ENCODE results near the gene VAMP5.

Gene VAMP5

DNA sequence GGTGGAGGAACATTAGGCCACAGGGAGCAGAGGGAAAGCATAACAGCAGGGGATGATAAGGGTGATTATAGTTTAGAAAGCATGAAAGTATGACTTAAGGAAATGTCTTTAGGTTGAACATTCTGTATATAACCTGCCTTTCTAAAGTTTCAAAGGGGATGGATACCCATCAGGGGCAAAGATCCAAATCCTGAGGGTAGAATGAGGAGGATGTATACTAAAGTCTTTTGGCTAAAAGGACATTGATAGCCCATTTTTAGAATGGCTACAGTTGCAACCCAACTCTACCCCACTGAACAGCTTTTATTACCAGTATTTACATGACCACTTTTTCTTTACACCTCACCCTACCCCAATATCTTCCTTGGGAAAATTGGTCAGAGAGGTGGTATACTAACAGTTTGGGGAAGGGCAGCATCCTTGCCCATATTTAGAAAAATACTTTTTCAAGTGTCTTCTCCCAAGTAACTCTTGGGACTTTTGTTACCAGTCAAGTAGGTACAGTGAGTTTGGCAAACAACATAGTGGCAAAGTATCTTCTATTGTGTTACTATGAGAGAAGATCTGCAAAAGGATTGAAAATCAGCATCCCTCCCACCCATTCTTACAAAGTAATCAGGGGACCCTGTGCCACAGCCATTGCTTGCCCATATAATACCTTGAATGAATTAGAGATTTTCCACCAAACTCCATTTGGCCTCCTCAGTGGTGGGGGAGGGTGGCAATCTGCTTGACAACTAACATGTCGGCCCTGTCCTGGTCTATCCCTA lies 37.0 kb upstream of the VAMP5 start:
- H2AFZ ChIP-seq = no peak overlapping the region

DNA sequence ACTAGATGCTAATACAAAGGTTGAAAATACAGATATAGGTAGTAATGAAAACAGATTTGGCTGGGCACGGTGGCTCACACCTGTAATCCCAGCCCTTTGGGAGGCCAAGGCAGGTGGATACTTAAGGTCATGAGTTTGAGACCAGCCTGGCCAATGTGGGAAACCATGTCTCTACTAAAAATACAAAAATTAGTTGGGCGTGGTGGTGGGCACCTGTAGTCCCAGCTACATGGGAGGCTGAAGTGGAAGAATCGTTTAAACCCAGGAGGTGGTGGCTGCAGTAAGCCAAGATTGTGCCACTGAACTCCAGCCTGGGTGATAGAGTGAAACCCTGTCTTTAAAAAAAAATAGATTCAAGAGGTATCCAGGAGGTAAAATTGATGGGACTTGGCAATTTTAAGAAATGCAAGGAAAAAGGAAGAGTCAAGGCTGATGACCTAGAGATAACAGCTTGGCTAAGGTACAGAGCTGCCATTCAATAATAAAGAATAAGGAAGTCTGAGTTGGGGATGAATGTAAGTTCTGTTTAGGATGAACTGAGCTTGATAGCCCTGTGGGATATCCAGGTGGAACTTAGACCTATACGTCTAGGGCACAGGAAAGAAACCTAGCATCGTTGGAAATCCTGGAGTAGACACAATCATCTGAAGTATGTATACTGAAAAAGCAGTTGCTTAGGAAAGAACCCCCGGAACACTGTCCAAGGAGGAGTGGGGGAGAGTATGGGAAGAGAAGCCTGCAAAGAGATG lies 36.2 kb upstream of the VAMP5 start:
- Histone ChIP-seq H3K27me3 (ENCODE audit: control insufficient read depth, insufficient read depth, low read length) (no peaks in the 10 kb centered on the region), H3K79me2 (no peaks in the 10 kb centered on the region), H3K9ac (no peak overlapping the region), H3K9me3 (ENCODE audit: control insufficient read depth, low read length) (no peaks in the 10 kb centered on the region), H3K4me1 (peaks cover 14% of the 10 kb centered on the region), H3K4me3 (ENCODE audit: low read depth, low read length) (no peak overlapping the region), H3K4me2 (ENCODE audit: low read length) (no peak overlapping the region), H3K36me3 (ENCODE audit: control insufficient read depth, insufficient read depth, low read length) (no peaks in the 10 kb centered on the region), H3K27ac (no peak overlapping the region), H2AFZ (no peak overlapping the region)
- TF ChIP-seq, protein P1, sequence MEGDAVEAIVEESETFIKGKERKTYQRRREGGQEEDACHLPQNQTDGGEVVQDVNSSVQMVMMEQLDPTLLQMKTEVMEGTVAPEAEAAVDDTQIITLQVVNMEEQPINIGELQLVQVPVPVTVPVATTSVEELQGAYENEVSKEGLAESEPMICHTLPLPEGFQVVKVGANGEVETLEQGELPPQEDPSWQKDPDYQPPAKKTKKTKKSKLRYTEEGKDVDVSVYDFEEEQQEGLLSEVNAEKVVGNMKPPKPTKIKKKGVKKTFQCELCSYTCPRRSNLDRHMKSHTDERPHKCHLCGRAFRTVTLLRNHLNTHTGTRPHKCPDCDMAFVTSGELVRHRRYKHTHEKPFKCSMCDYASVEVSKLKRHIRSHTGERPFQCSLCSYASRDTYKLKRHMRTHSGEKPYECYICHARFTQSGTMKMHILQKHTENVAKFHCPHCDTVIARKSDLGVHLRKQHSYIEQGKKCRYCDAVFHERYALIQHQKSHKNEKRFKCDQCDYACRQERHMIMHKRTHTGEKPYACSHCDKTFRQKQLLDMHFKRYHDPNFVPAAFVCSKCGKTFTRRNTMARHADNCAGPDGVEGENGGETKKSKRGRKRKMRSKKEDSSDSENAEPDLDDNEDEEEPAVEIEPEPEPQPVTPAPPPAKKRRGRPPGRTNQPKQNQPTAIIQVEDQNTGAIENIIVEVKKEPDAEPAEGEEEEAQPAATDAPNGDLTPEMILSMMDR (IDR thresholded peaks at IDR 0.05) = no peak

More for the DNA sequence above, 37.0 kb upstream of the VAMP5 start:
- TF ChIP-seq, protein P1 (IDR thresholded peaks at IDR 0.05) = no peak
- Histone ChIP-seq H3K4me3 (ENCODE audit: low read depth, low read length) (no peak overlapping the region), H3K9ac (no peak overlapping the region), H3K79me2 (no peaks in the 10 kb centered on the region), H3K9me3 (ENCODE audit: control insufficient read depth, low read length) (no peaks in the 10 kb centered on the region), H3K36me3 (ENCODE audit: control insufficient read depth, insufficient read depth, low read length) (no peaks in the 10 kb centered on the region), H3K4me1 (peaks cover 17% of the 10 kb centered on the region), H3K4me2 (ENCODE audit: low read length) (no peak overlapping the region), H3K27ac (no peak overlapping the region), H3K27me3 (ENCODE audit: control insufficient read depth, insufficient read depth, low read length) (no peaks in the 10 kb centered on the region)

DNA sequence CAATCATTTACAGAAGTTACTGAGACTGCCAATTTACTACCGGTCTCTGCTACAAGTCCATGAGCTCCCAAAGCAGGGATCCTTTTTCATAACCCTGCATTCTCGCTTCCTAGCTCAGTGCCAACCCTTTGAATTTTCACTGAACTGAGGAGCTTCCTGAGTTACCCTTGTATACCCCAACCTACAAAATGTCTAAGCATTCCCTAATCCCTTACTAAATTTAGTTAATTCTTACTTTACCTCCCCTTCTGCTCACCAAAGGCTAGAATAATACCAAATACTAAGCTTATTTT lies 35.7 kb upstream of the VAMP5 start:
- Histone ChIP-seq H3K4me3 (ENCODE audit: low read depth, low read length) (no peak overlapping the region), H3K79me2 (no peaks in the 10 kb centered on the region), H3K4me1 (peaks cover 12% of the 10 kb centered on the region), H3K27me3 (ENCODE audit: control insufficient read depth, insufficient read depth, low read length) (no peaks in the 10 kb centered on the region), H3K9me3 (ENCODE audit: control insufficient read depth, low read length) (no peaks in the 10 kb centered on the region), H3K9ac (no peak overlapping the region), H3K27ac (no peak overlapping the region), H2AFZ (no peak overlapping the region), H3K4me2 (ENCODE audit: low read length) (no peak overlapping the region), H3K36me3 (ENCODE audit: control insufficient read depth, insufficient read depth, low read length) (no peaks in the 10 kb centered on the region)
- TF ChIP-seq, protein P1 (IDR thresholded peaks at IDR 0.05) = no peak

GRCh38 chr2:85549095-85549494 lies 35.1 kb upstream of the VAMP5 start:
- Histone ChIP-seq H3K4me2 (ENCODE audit: low read length) (no peak overlapping the region), H3K79me2 (no peaks in the 10 kb centered on the region), H3K9ac (no peak overlapping the region), H2AFZ (no peak overlapping the region), H3K4me3 (ENCODE audit: low read depth, low read length) (no peak overlapping the region), H3K27ac (no peak overlapping the region), H3K9me3 (ENCODE audit: control insufficient read depth, low read length) (no peaks in the 10 kb centered on the region), H3K27me3 (ENCODE audit: control insufficient read depth, insufficient read depth, low read length) (no peaks in the 10 kb centered on the region), H3K36me3 (ENCODE audit: control insufficient read depth, insufficient read depth, low read length) (no peaks in the 10 kb centered on the region), H3K4me1 (peaks cover 12% of the 10 kb centered on the region)
- TF ChIP-seq, protein P1 (IDR thresholded peaks at IDR 0.05) = no peak
